Breast epithelium (tissue), 3 donors: ENCODE measurements around the gene ENHO.

Experiments
- POLR2A ChIP-seq: fragments of 450-650 bp; IDR thresholded peaks from one replicate; pipeline ENCODE4 v1.6.1; 2016; ENCODE audit warnings: antibody characterized with exemption, mild to moderate bottlenecking, moderate library complexity
- POLR2AphosphoS5 ChIP-seq, 3 donors: sonication (generic); formaldehyde crosslinking; IDR thresholded peaks; one replicate each; pipeline ENCODE4 v1.6.1; 2017; ENCODE audit warnings: antibody characterized with exemption in 3 of 3
- TF ChIP-seq, protein P1 (sequence below), 3 donors: fragments of 450-650 bp; IDR thresholded peaks; one replicate each; pipeline ENCODE4 v1.5.1; 2016 to 2017; ENCODE audit warnings: antibody characterized with exemption in 3 of 3, mild to moderate bottlenecking in 3 of 3, moderate library complexity in 3 of 3

DNA sequence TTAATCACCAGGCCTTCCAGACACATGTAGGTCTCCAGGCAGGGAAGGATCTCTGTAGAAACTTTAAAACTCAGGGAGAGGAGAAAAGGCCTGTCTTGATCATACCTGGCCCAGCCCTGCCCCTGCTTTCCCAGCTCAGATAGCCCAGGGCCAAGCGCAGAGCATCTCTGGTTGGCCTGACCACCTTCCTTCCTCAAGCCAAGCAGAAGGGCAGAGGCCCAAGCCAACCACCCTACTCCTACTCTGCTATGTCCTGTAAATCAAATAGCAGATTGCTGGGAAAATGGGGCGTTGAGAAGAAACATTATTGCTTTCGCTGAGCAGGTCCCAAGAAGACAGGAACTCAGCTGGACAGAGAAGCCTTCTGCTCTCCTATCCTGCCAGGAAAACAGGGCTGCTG is 14.3 kb downstream of the ENHO start:
- TF ChIP-seq POLR2A: no peak
- TF ChIP-seq, protein P1, sequence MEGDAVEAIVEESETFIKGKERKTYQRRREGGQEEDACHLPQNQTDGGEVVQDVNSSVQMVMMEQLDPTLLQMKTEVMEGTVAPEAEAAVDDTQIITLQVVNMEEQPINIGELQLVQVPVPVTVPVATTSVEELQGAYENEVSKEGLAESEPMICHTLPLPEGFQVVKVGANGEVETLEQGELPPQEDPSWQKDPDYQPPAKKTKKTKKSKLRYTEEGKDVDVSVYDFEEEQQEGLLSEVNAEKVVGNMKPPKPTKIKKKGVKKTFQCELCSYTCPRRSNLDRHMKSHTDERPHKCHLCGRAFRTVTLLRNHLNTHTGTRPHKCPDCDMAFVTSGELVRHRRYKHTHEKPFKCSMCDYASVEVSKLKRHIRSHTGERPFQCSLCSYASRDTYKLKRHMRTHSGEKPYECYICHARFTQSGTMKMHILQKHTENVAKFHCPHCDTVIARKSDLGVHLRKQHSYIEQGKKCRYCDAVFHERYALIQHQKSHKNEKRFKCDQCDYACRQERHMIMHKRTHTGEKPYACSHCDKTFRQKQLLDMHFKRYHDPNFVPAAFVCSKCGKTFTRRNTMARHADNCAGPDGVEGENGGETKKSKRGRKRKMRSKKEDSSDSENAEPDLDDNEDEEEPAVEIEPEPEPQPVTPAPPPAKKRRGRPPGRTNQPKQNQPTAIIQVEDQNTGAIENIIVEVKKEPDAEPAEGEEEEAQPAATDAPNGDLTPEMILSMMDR (IDR thresholded peaks at IDR 0.05): no peak
- TF ChIP-seq POLR2AphosphoS5 (IDR thresholded peaks at IDR 0.05): no peak
